Measurements from ENCODE around the gene MEGF9. TPM values are rescaled to one million over a fixed set of nuclear protein-coding genes. Genes with fewer than 3 reads are reported as not detected.

Gene MEGF9
- total RNA-seq, 1 experiment from 2014 or later, result 5.1 TPM

GRCh38 chr9:120707170-120707569, 7.1 kb downstream of the MEGF9 start:
- Histone ChIP-seq H3K36me3 (no peaks in the 10 kb centered on the region), H3K27me3 (replicated peaks) (no peaks in the 10 kb centered on the region), H3K27ac (no peak overlapping the region), H3K4me1 (replicated peaks) (0 out of 2 replicates have a peak, but pooled peaks cover 3% of the 10 kb centered on the region), H3K4me3 (no peak overlapping the region), H3K9me3 (replicated peaks) (no peaks in the 10 kb centered on the region)
- DNase-seq (ENCODE audit: low read depth in 1 of 2, low spot score in 2 of 2), result no peak

DNA sequence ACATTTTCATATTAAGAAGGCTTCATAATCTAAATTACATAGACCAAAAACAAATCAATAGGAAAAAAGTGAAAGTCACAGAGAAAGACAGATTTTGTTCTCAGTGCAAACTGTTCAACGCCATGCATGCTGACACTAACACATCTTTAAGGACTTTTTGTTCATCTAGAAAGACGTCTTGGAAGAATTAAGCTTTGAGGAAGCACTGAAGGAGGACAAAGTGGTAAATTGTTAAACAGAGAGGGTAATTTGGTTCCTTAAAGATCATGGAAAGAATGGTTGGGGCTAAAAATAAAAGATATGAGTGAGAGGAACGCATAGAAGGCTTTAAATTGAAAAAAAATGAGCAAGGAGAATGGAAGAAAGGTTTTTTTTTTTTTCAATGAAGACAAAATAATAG, 9.1 kb downstream of the MEGF9 start:
- Histone ChIP-seq H3K4me1 (replicated peaks) (no peaks in the 10 kb centered on the region), H3K4me3 (no peak overlapping the region), H3K9me3 (replicated peaks) (no peaks in the 10 kb centered on the region), H3K27ac (no peak overlapping the region), H3K36me3 (no peaks in the 10 kb centered on the region), H3K27me3 (replicated peaks) (no peaks in the 10 kb centered on the region)
- no peak for DNase-seq (ENCODE audit: low read depth in 1 of 2, low spot score in 2 of 2)

DNA sequence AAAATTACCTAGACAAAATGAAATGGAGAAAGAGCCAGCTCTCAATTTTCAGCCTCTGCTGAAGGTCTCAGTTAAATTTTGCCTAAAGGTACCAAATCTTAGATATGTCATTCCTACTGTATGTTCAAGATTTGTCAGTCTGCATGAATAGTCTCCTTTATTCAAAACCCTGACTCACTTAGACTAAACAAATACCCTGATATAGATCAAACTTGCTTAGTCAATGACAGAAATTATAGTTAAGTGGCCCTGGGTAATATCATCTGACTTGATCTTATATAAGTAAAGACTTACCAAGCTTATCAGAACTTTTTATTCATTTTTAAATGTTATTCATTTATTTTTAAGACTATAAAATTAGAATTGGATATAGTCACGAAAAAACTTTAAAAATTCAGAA, 12.2 kb downstream of the MEGF9 start:
- Histone ChIP-seq H3K36me3 (no peaks in the 10 kb centered on the region), H3K4me3 (no peak overlapping the region), H3K27me3 (replicated peaks) (no peaks in the 10 kb centered on the region), H3K27ac (no peak overlapping the region), H3K9me3 (replicated peaks) (no peaks in the 10 kb centered on the region), H3K4me1 (replicated peaks) (no peaks in the 10 kb centered on the region)
- no peak for DNase-seq (ENCODE audit: low read depth in 1 of 2, low spot score in 2 of 2)

GRCh38 chr9:120701248-120701647, 13.0 kb downstream of the MEGF9 start:
- no peak overlapping the region for H3K27ac ChIP-seq
- no peaks in the 10 kb centered on the region for H3K9me3 ChIP-seq (replicated peaks)
- peaks cover 2% of the 10 kb centered on the region; the same call in 1 of the 2 replicates for H3K4me1 ChIP-seq (replicated peaks)
- no peak for DNase-seq (ENCODE audit: low read depth in 1 of 2, low spot score in 2 of 2)
- no peaks in the 10 kb centered on the region for H3K36me3 ChIP-seq
- H3K27me3 ChIP-seq (replicated peaks), result no peaks in the 10 kb centered on the region
- H3K4me3 ChIP-seq, result no peak overlapping the region

DNA sequence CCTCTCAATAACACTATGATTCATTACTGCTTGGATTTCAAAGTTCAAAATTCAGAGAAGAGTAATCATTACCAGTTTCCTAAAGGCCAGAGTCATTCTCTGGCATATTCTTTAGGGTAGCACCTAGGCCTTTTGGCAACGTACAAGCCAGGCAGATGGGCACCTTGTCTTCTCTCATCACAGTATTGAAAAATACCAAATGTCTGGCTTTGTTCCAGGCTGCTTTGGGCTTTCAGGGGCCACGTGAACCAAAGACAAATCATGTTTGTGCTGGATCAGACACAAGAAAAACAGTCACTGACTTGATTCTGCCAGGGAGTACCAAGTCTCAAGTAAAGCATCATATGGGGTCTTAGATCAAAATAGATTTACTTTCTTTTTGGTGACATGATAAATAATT, 15.5 kb downstream of the MEGF9 start:
- no peak overlapping the region for H3K4me3 ChIP-seq
- DNase-seq (ENCODE audit: low read depth in 1 of 2, low spot score in 2 of 2), result no peak
- peaks cover 2% of the 10 kb centered on the region; the same call in 1 of the 2 replicates for H3K4me1 ChIP-seq (replicated peaks)
- no peak overlapping the region for H3K27ac ChIP-seq
- no peaks in the 10 kb centered on the region for H3K36me3 ChIP-seq
- H3K9me3 ChIP-seq (replicated peaks), result no peaks in the 10 kb centered on the region
- H3K27me3 ChIP-seq (replicated peaks), result no peaks in the 10 kb centered on the region

GRCh38 chr9:120697448-120697847, 16.8 kb downstream of the MEGF9 start:
- Histone ChIP-seq H3K9me3 (replicated peaks) (no peaks in the 10 kb centered on the region), H3K4me1 (replicated peaks) (peaks cover 2% of the 10 kb centered on the region; the same call in 1 of the 2 replicates), H3K36me3 (no peaks in the 10 kb centered on the region), H3K27ac (no peak overlapping the region), H3K27me3 (replicated peaks) (no peaks in the 10 kb centered on the region), H3K4me3 (no peak overlapping the region)
- no peak for DNase-seq (ENCODE audit: low read depth in 1 of 2, low spot score in 2 of 2)

DNA sequence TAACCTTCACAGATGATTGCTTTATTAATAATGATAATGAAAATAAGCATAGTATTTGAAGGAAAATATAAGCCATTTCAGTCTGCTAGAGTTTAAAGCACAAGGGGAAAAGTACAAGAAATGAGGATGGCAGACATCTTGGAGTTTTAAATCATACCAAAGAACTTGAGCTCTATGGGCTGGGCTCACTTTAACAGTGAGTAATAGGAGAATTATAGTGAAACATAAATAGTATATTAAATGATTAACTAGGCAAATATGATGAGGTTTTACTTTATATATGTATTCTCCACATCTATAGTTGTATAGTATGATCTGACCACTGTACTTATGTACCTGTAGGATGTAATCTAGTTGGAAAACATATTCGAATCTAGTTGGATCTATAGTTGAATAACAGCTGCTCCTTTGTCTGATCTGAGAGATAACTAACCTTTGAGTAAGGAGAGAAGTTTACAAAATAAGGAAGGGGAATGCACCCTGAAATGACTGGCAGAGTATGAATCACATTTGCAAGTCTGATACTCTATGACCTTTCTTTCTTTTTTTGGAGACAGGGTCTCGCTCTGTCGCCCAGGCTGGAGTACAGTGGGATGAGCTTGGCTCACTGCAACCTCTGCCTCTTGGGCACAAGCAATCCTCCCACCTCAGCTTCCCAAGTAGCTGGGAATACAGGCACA, 17.6 kb downstream of the MEGF9 start:
- no peak overlapping the region for H3K4me3 ChIP-seq
- no peaks in the 10 kb centered on the region for H3K27me3 ChIP-seq (replicated peaks)
- no peak for DNase-seq (ENCODE audit: low read depth in 1 of 2, low spot score in 2 of 2)
- H3K4me1 ChIP-seq (replicated peaks), result peaks cover 2% of the 10 kb centered on the region; the same call in 1 of the 2 replicates
- no peak overlapping the region for H3K27ac ChIP-seq
- no peaks in the 10 kb centered on the region for H3K9me3 ChIP-seq (replicated peaks)
- H3K36me3 ChIP-seq, result no peaks in the 10 kb centered on the region

- no peaks in the 10 kb centered on the region for H3K36me3 ChIP-seq
- peaks cover 10% of the 10 kb centered on the region for H3K4me1 ChIP-seq (replicated peaks)
- H3K27ac ChIP-seq, result no peak overlapping the region
- H3K27me3 ChIP-seq (replicated peaks), result no peaks in the 10 kb centered on the region
- H3K4me3 ChIP-seq, result no peak overlapping the region
- DNase-seq (ENCODE audit: low read depth in 1 of 2, low spot score in 2 of 2), result no peak
- H3K9me3 ChIP-seq (replicated peaks), result no peaks in the 10 kb centered on the region
Measured at GRCh38 chr9:120694559-120694958, 19.7 kb downstream of the MEGF9 start.

GRCh38 chr9:120693700-120694008, 20.6 kb downstream of the MEGF9 start:
- H3K4me3 ChIP-seq, result no peak overlapping the region
- no peaks in the 10 kb centered on the region for H3K9me3 ChIP-seq (replicated peaks)
- no peak overlapping the region for H3K27ac ChIP-seq
- H3K36me3 ChIP-seq, result no peaks in the 10 kb centered on the region
- peaks cover 10% of the 10 kb centered on the region for H3K4me1 ChIP-seq (replicated peaks)
- no peaks in the 10 kb centered on the region for H3K27me3 ChIP-seq (replicated peaks)
- no peak for DNase-seq (ENCODE audit: low read depth in 1 of 2, low spot score in 2 of 2)

DNA sequence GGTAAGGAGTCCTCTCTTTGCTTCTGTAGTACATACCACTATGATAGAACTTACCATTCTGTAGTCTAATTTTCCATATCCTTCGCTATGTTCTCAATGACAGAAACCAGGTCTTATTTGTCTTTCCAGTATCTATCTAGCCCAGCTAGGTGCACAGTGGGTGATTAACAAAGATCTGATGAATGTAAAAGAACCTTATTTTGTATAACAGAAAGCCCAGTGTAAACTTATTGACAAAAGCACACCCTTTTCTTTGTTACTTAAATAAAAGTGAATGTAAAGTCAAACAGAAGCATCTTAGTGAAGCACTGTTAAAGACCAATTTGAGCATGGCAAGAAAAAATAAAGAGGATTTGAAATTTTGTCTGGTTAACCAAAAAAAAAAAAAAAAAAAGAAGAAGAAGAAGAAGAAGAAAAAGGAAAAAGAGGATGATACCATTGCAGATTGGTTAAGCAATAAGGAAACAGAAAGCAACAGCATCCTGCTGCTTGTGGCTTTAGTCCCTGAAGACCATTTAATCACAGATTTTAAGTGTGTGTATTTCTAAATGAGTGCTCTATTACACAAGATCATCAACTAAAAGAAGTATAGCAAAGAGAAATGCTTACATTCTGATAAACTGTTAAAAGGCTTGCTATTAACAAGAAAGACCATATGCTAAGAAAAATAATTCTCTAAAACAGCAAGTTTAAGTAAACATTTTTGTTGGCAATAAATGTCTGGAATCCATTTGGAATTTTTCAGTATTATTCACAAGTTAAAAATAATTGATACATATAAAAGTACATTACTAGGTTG, 21.2 kb downstream of the MEGF9 start:
- H3K36me3 ChIP-seq, result no peaks in the 10 kb centered on the region
- no peaks in the 10 kb centered on the region for H3K27me3 ChIP-seq (replicated peaks)
- H3K4me3 ChIP-seq, result no peak overlapping the region
- H3K4me1 ChIP-seq (replicated peaks), result peaks cover 10% of the 10 kb centered on the region
- no peak overlapping the region for H3K27ac ChIP-seq
- no peak for DNase-seq (ENCODE audit: low read depth in 1 of 2, low spot score in 2 of 2)
- no peaks in the 10 kb centered on the region for H3K9me3 ChIP-seq (replicated peaks)

- Histone ChIP-seq H3K36me3 (no peaks in the 10 kb centered on the region), H3K4me3 (no peak overlapping the region), H3K4me1 (replicated peaks) (peaks cover 7% of the 10 kb centered on the region; the same call in 1 of the 2 replicates), H3K27me3 (replicated peaks) (no peaks in the 10 kb centered on the region), H3K27ac (no peak overlapping the region), H3K9me3 (replicated peaks) (no peaks in the 10 kb centered on the region)
- no peak for DNase-seq (ENCODE audit: low read depth in 1 of 2, low spot score in 2 of 2)
Measured at GRCh38 chr9:120690372-120690771, 23.9 kb downstream of the MEGF9 start.

DNA sequence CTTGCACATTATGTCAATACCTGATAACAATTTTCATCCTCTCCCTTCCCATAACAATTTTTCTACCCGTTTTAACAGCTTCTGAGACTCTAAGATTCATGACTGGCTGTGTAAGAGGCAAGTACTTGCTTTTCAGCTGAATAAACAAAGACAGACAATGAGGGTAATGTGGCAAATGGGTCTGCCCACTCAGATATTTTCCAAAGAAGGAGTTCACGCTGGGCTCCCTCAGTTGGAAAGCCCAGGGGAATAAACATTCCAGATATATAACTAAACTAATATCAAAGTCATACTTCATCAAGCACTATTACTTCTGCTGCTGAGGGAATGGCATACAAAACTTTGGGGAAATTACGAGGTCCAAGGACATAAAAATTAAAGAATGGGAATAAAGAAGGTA, 24.4 kb downstream of the MEGF9 start:
- Histone ChIP-seq H3K9me3 (replicated peaks) (no peaks in the 10 kb centered on the region), H3K27me3 (replicated peaks) (no peaks in the 10 kb centered on the region), H3K4me1 (replicated peaks) (peaks cover 12% of the 10 kb centered on the region), H3K4me3 (no peak overlapping the region), H3K27ac (no peak overlapping the region), H3K36me3 (no peaks in the 10 kb centered on the region)
- DNase-seq (ENCODE audit: low read depth in 1 of 2, low spot score in 2 of 2), result no peak

DNA sequence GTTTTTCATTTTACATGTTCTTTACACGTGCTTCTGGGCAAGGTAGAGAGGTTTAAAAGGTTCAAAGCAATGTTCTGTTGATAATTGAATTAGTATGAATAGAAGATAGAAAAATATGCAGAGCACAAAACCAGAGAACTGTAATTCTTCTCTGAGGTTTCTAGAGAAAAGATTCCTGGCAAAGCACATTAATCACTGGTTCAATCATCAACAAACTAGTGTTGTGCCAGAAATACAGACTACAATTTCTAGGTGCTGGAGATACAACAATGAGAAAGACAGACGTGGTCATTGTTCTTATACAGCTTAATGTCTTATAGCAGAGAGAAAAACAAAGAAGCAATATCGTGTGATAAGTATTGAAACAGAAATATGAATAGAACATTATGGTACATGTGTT, 25.5 kb downstream of the MEGF9 start:
- Histone ChIP-seq H3K27me3 (replicated peaks) (no peaks in the 10 kb centered on the region), H3K4me1 (replicated peaks) (peaks cover 20% of the 10 kb centered on the region), H3K9me3 (replicated peaks) (no peaks in the 10 kb centered on the region), H3K36me3 (no peaks in the 10 kb centered on the region), H3K4me3 (no peak overlapping the region), H3K27ac (no peak overlapping the region)
- DNase-seq (ENCODE audit: low read depth in 1 of 2, low spot score in 2 of 2), result no peak

- no peak for DNase-seq (ENCODE audit: low read depth in 1 of 2, low spot score in 2 of 2)
- Histone ChIP-seq H3K27me3 (replicated peaks) (no peaks in the 10 kb centered on the region), H3K36me3 (no peaks in the 10 kb centered on the region), H3K27ac (no peak overlapping the region), H3K9me3 (replicated peaks) (no peaks in the 10 kb centered on the region), H3K4me3 (no peak overlapping the region), H3K4me1 (replicated peaks) (peaks cover 13% of the 10 kb centered on the region)
Measured at GRCh38 chr9:120683150-120683549, 31.1 kb downstream of the MEGF9 start.
